ENCODE results near the gene TEX29. TPM values are rescaled to one million over a fixed set of nuclear protein-coding genes. Genes with fewer than 3 reads are reported as not detected.

The TEX29 gene
- total and polyA plus RNA-seq, 10 of the 15 experiments (the other 5 are each of a cell fraction or from before 2014, with no cell fraction given): 0.14 to 0.30 (median 0.22) TPM; not detected in 7

GRCh38 chr13:111312944-111313590 lies 7.4 kb upstream of the TEX29 start:
- H3K4me3 ChIP-seq: no peak overlapping the region
- ChIA-PET POLR2A (no interaction called here), RAD21 (ENCODE audit: unreplicated experiment) (no interaction called here), SMC1A (ENCODE audit: uncharacterized antibody, unreplicated experiment) (no interaction called here), CTCF (no interaction called here)
- DNase-seq (ENCODE audit: low read depth, low spot score): no peak
- H3K27ac ChIP-seq (ENCODE audit: control insufficient read depth, insufficient read depth): no peak overlapping the region
- peaks cover 4% of the 10 kb centered on the region in 2 experiments; a peak in 3 of 4 replicates for H3K36me3 ChIP-seq (ENCODE audit: control insufficient read depth in 2 of 2, insufficient read depth in 2 of 2, low read length in 1 of 2)
- BruUV-seq (replicated peaks): no TSS peak
- H2AFZ ChIP-seq (ENCODE audit: control insufficient read depth, low read depth, low read length): no peak overlapping the region
- WGBS (ENCODE audit: insufficient coverage, insufficient replicate concordance, low lambda C conversion rate, missing lambda C conversion rate): 97% methylated on average over 17 of the region's 17 CpGs
- no peaks in the 10 kb centered on the region for H3K4me1 ChIP-seq (ENCODE audit: control insufficient read depth, insufficient read depth, low read length)
- H3K4me2 ChIP-seq (ENCODE audit: control insufficient read depth, insufficient read depth): no peak overlapping the region
- H3K79me2 ChIP-seq (ENCODE audit: control insufficient read depth, insufficient read depth, low read length): no peaks in the 10 kb centered on the region
- H4K20me1 ChIP-seq (ENCODE audit: control insufficient read depth, insufficient read depth): no peaks in the 10 kb centered on the region
- FAIRE-seq: no peak
- no peaks in the 10 kb centered on the region; the same call in 2 of the 3 replicates for H3K9me3 ChIP-seq (replicated peaks; ENCODE audit: control insufficient read depth, insufficient read depth, low read length)
- H3K9ac ChIP-seq (ENCODE audit: control insufficient read depth, insufficient read depth, low read length): no peak overlapping the region
- no peak for ATAC-seq
- in situ Hi-C loops (cut with MboI) (no loop called here), intact Hi-C loops (cut with micrococcal nuclease; ENCODE audit: unreplicated experiment) (no loop called here)
- H3K27me3 ChIP-seq (replicated peaks in 1 of 2; ENCODE audit: control insufficient read depth in 2 of 2, insufficient read depth in 2 of 2, low read length in 1 of 2): no peaks in the 10 kb centered on the region
- TF ChIP-seq MXI1 (IDR thresholded peaks at IDR 0.05; ENCODE audit: low read depth, low read length) (no peak), YBX1 (IDR thresholded peaks at IDR 0.05) (no peak), BACH1 (IDR thresholded peaks at IDR 0.05; ENCODE audit: borderline replicate concordance) (no peak), RELB (IDR thresholded peaks at IDR 0.05; ENCODE audit: low read depth) (no peak), NR2C1 (IDR thresholded peaks at IDR 0.05) (no peak), GABPA (IDR thresholded peaks at IDR 0.05; ENCODE audit: low read depth) (no peak), STAT1 (conservative IDR thresholded peaks at IDR 0.05) (no peak), RFX5 (IDR thresholded peaks at IDR 0.05; ENCODE audit: low read depth, low read length) (no peak)
- TF ChIP-seq, protein P1, sequence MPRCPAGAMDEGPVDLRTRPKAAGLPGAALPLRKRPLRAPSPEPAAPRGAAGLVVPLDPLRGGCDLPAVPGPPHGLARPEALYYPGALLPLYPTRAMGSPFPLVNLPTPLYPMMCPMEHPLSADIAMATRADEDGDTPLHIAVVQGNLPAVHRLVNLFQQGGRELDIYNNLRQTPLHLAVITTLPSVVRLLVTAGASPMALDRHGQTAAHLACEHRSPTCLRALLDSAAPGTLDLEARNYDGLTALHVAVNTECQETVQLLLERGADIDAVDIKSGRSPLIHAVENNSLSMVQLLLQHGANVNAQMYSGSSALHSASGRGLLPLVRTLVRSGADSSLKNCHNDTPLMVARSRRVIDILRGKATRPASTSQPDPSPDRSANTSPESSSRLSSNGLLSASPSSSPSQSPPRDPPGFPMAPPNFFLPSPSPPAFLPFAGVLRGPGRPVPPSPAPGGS (IDR thresholded peaks at IDR 0.05; ENCODE audit: borderline replicate concordance, insufficient read depth, low read depth, low read length, poor library complexity, severe bottlenecking): no peak
- TF ChIP-seq, protein P2, sequence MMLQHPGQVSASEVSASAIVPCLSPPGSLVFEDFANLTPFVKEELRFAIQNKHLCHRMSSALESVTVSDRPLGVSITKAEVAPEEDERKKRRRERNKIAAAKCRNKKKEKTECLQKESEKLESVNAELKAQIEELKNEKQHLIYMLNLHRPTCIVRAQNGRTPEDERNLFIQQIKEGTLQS (IDR thresholded peaks at IDR 0.05; ENCODE audit: borderline replicate concordance, extremely low read depth, low read depth, low read length): no peak

All from GM12878 (cell line).